Ishikawa (cell line): ENCODE data around the gene TRIM71.

Experiments
- CEBPB ChIP-seq: IDR thresholded peaks from 2 replicates; pipeline ENCODE4 v1.6.1; 2012
- CREB1 ChIP-seq: IDR thresholded peaks from 2 replicates; pipeline ENCODE4 v1.6.1; 2012; ENCODE audit warnings: low read depth
- EGR1 ChIP-seq: IDR thresholded peaks from 2 replicates; pipeline ENCODE4 v1.6.1; 2012
- FOXM1 ChIP-seq: IDR thresholded peaks from 2 replicates; pipeline ENCODE4 v1.6.1; 2012; ENCODE audit warnings: low read depth, borderline replicate concordance
- MAX ChIP-seq: IDR thresholded peaks from 2 replicates; pipeline ENCODE4 v1.6.1; 2012
- RAD21 ChIP-seq: IDR thresholded peaks from 2 replicates; pipeline ENCODE4 v1.6.1; 2012; ENCODE audit warnings: low read depth
- TCF12 ChIP-seq: IDR thresholded peaks from 2 replicates; pipeline ENCODE4 v1.6.1; 2012; ENCODE audit warnings: low read depth
- TEAD4 ChIP-seq: IDR thresholded peaks from 2 replicates; pipeline ENCODE4 v1.6.1; 2012
- TF ChIP-seq, protein P1 (sequence below): IDR thresholded peaks from 2 replicates; pipeline ENCODE4 v1.6.1; 2012; ENCODE audit warnings: low read depth, mild to moderate bottlenecking

GRCh38 chr3:32850636-32851035 lies 32.8 kb downstream of the TRIM71 start:
- TF ChIP-seq CREB1 = no peak
- TF ChIP-seq FOXM1 = no peak
- TF ChIP-seq, protein P1, sequence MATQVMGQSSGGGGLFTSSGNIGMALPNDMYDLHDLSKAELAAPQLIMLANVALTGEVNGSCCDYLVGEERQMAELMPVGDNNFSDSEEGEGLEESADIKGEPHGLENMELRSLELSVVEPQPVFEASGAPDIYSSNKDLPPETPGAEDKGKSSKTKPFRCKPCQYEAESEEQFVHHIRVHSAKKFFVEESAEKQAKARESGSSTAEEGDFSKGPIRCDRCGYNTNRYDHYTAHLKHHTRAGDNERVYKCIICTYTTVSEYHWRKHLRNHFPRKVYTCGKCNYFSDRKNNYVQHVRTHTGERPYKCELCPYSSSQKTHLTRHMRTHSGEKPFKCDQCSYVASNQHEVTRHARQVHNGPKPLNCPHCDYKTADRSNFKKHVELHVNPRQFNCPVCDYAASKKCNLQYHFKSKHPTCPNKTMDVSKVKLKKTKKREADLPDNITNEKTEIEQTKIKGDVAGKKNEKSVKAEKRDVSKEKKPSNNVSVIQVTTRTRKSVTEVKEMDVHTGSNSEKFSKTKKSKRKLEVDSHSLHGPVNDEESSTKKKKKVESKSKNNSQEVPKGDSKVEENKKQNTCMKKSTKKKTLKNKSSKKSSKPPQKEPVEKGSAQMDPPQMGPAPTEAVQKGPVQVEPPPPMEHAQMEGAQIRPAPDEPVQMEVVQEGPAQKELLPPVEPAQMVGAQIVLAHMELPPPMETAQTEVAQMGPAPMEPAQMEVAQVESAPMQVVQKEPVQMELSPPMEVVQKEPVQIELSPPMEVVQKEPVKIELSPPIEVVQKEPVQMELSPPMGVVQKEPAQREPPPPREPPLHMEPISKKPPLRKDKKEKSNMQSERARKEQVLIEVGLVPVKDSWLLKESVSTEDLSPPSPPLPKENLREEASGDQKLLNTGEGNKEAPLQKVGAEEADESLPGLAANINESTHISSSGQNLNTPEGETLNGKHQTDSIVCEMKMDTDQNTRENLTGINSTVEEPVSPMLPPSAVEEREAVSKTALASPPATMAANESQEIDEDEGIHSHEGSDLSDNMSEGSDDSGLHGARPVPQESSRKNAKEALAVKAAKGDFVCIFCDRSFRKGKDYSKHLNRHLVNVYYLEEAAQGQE = no peak
- TF ChIP-seq MAX = no peak
- no peak for TF ChIP-seq TEAD4
- TF ChIP-seq EGR1 = no peak
- no peak for TF ChIP-seq RAD21
- no peak for TF ChIP-seq CEBPB
- no peak for TF ChIP-seq TCF12
